Stomach (tissue), 4 donors: ENCODE results near the gene MERTK.

ENCODE experiments used
- CTCF ChIP-seq, 7 experiments: fragments of 450-650 bp in 4 of 7; fragments of 200-600 bp in 3 of 7; sonication (generic) in 3 of 7; IDR thresholded peaks; one replicate each; pipeline ENCODE4 v1.5.1; 2016 to 2019; ENCODE audit warnings: antibody characterized with exemption in 7 of 7, control low read depth in 2 of 7, mild to moderate bottlenecking in 1 of 7
- EP300 ChIP-seq: sonication (generic); formaldehyde crosslinking; IDR thresholded peaks from one replicate; pipeline ENCODE4 v1.6.1; 2017; ENCODE audit warnings: antibody characterized with exemption
- POLR2A ChIP-seq, 4 donors: fragments of 450-650 bp; IDR thresholded peaks; one replicate each; pipeline ENCODE4 v1.6.1; 2016; ENCODE audit warnings: antibody characterized with exemption in 4 of 4, control low read depth in 2 of 4, mild to moderate bottlenecking in 1 of 4, moderate library complexity in 1 of 4

GRCh38 chr2:111940333-111941196 is 42.2 kb downstream of the MERTK start:
- no peak for TF ChIP-seq EP300
- TF ChIP-seq POLR2A (IDR thresholded peaks at IDR 0.05), result no peak
- TF ChIP-seq CTCF (IDR thresholded peaks at IDR 0.05), result no peak
